SK-N-SH treated with all-trans-retinoic acid at 6 μM for 48 hours (cell line): ENCODE data around the gene TNRC6B.

Source experiments
- ATAC-seq: fragments of 200-7000 bp; cut with Tn5 transposase; 3 replicates; pipeline ENCODE4 v1.9.1; 2020; ENCODE audit warnings: mild to moderate bottlenecking, moderate library complexity
- CREB5 ChIP-seq: fragments of 250-450 bp; sonication (Bioruptor Pico); IDR thresholded peaks from 2 replicates; pipeline ENCODE4 v1.5.1; 2020; ENCODE audit warnings: low read depth, mild to moderate bottlenecking, moderate library complexity
- CSDC2 ChIP-seq: fragments of 250-450 bp; sonication (Bioruptor Pico); IDR thresholded peaks from 2 replicates; pipeline ENCODE4 v1.5.0; 2020; ENCODE audit warnings: mild to moderate bottlenecking, moderate library complexity
- CSRNP3 ChIP-seq: fragments of 250-450 bp; sonication (Bioruptor Pico); IDR thresholded peaks from 2 replicates; pipeline ENCODE4 v1.5.1; 2021; ENCODE audit warnings: mild to moderate bottlenecking, moderate library complexity
- ESRRG ChIP-seq: fragments of 250-450 bp; sonication (Bioruptor Pico); IDR thresholded peaks from 2 replicates; pipeline ENCODE4 v1.6.1; 2021; ENCODE audit warnings: mild to moderate bottlenecking
- GLIS3 ChIP-seq: fragments of 250-450 bp; sonication (Bioruptor Pico); IDR thresholded peaks from 2 replicates; pipeline ENCODE4 v1.5.0; 2020; ENCODE audit warnings: mild to moderate bottlenecking, moderate library complexity
- ISL1 ChIP-seq: fragments of 250-450 bp; sonication (Bioruptor Pico); IDR thresholded peaks from 2 replicates; pipeline ENCODE4 v2.1.2; 2022; ENCODE audit warnings: mild to moderate bottlenecking, moderate library complexity
- OSR1 ChIP-seq: fragments of 250-450 bp; sonication (Bioruptor Pico); IDR thresholded peaks from 2 replicates; pipeline ENCODE4 v1.8.0; 2022; ENCODE audit warnings: moderate library complexity, mild to moderate bottlenecking, inconsistent platforms
- PPARA ChIP-seq: fragments of 250-450 bp; sonication (Bioruptor Pico); IDR thresholded peaks from 2 replicates; pipeline ENCODE4 v1.5.0; 2020; ENCODE audit warnings: mild to moderate bottlenecking, borderline replicate concordance
- RARB ChIP-seq: fragments of 250-450 bp; sonication (Bioruptor Pico); IDR thresholded peaks from 2 replicates; pipeline ENCODE4 v1.8.0; 2021; ENCODE audit warnings: mild to moderate bottlenecking, moderate library complexity
- SNAI2 ChIP-seq: fragments of 250-450 bp; sonication (Bioruptor Pico); IDR thresholded peaks from 2 replicates; pipeline ENCODE4 v1.5.0; 2020; ENCODE audit warnings: mild to moderate bottlenecking, moderate library complexity
- TCF4 ChIP-seq: fragments of 250-450 bp; sonication (Bioruptor Pico); IDR thresholded peaks from 2 replicates; pipeline ENCODE4 v1.8.0; 2021; ENCODE audit warnings: mild to moderate bottlenecking, moderate library complexity, borderline replicate concordance
- TOX ChIP-seq: fragments of 250-450 bp; sonication (Bioruptor Pico); IDR thresholded peaks from 2 replicates; pipeline ENCODE4 v1.8.0; 2021; ENCODE audit warnings: mild to moderate bottlenecking, moderate library complexity, borderline replicate concordance
- ZC3H10 ChIP-seq: fragments of 250-450 bp; sonication (Bioruptor Pico); IDR thresholded peaks from 2 replicates; pipeline ENCODE4 v1.5.1; 2021; ENCODE audit warnings: mild to moderate bottlenecking, moderate library complexity
- ZFP3 ChIP-seq: fragments of 250-450 bp; sonication (Bioruptor Pico); IDR thresholded peaks from 2 replicates; pipeline ENCODE4 v1.5.0; 2020; ENCODE audit warnings: mild to moderate bottlenecking, moderate library complexity
- ZFP30 ChIP-seq: fragments of 450-650 bp; formaldehyde crosslinking; IDR thresholded peaks from 2 replicates; pipeline ENCODE4 v1.5.0; 2022; ENCODE audit warnings: mild to moderate bottlenecking, moderate library complexity
- ZNF565 ChIP-seq: fragments of 450-650 bp; formaldehyde crosslinking; conservative IDR thresholded peaks from 2 replicates; pipeline ENCODE4 v1.5.0; 2020; ENCODE audit warnings: low read depth, mild to moderate bottlenecking, moderate library complexity
- ZNF70 ChIP-seq: fragments of 450-650 bp; formaldehyde crosslinking; IDR thresholded peaks from 2 replicates; pipeline ENCODE4 v1.5.0; 2020; ENCODE audit warnings: mild to moderate bottlenecking, moderate library complexity
- ZNF8 ChIP-seq: fragments of 450-650 bp; formaldehyde crosslinking; IDR thresholded peaks from 2 replicates; pipeline ENCODE4 v1.5.0; 2020; ENCODE audit warnings: mild to moderate bottlenecking, moderate library complexity
- TF ChIP-seq, protein P1 (sequence below): fragments of 250-450 bp; sonication (Bioruptor Pico); IDR thresholded peaks from 2 replicates; pipeline ENCODE4 v1.5.0; 2020; ENCODE audit warnings: mild to moderate bottlenecking, moderate library complexity
- TF ChIP-seq, protein P2 (sequence below): fragments of 250-450 bp; sonication (Bioruptor Pico); IDR thresholded peaks from 2 replicates; pipeline ENCODE4 v1.8.0; 2021; ENCODE audit warnings: low read depth, mild to moderate bottlenecking, moderate library complexity, borderline replicate concordance
- TF ChIP-seq, protein P3 (sequence below): fragments of 250-450 bp; sonication (Bioruptor Pico); IDR thresholded peaks from 2 replicates; pipeline ENCODE4 v1.8.0; 2020; ENCODE audit warnings: mild to moderate bottlenecking, moderate library complexity, borderline replicate concordance

TNRC6B gene

GRCh38 chr22:40193429-40194421 is 16.0 kb downstream of the TNRC6B start:
- ATAC-seq = peak; percentile 47; the same call in 2 of the 3 replicates
- TF ChIP-seq ISL1 (CRISPR knock-in tag) = no peak
- TF ChIP-seq SNAI2 (CRISPR knock-in tag) = no peak
- TF ChIP-seq OSR1 (CRISPR knock-in tag) = no peak
- TF ChIP-seq ZC3H10 (CRISPR knock-in tag) = no peak
- no peak for TF ChIP-seq ZNF565 (CRISPR knock-in tag)
- TF ChIP-seq, protein P1, sequence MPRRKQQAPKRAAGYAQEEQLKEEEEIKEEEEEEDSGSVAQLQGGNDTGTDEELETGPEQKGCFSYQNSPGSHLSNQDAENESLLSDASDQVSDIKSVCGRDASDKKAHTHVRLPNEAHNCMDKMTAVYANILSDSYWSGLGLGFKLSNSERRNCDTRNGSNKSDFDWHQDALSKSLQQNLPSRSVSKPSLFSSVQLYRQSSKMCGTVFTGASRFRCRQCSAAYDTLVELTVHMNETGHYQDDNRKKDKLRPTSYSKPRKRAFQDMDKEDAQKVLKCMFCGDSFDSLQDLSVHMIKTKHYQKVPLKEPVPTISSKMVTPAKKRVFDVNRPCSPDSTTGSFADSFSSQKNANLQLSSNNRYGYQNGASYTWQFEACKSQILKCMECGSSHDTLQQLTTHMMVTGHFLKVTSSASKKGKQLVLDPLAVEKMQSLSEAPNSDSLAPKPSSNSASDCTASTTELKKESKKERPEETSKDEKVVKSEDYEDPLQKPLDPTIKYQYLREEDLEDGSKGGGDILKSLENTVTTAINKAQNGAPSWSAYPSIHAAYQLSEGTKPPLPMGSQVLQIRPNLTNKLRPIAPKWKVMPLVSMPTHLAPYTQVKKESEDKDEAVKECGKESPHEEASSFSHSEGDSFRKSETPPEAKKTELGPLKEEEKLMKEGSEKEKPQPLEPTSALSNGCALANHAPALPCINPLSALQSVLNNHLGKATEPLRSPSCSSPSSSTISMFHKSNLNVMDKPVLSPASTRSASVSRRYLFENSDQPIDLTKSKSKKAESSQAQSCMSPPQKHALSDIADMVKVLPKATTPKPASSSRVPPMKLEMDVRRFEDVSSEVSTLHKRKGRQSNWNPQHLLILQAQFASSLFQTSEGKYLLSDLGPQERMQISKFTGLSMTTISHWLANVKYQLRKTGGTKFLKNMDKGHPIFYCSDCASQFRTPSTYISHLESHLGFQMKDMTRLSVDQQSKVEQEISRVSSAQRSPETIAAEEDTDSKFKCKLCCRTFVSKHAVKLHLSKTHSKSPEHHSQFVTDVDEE (CRISPR knock-in tag) = no peak
- no peak for TF ChIP-seq ZNF70 (CRISPR knock-in tag)
- TF ChIP-seq TCF4 (CRISPR knock-in tag) = no peak
- TF ChIP-seq, all 23 proteins: peak for 0

DNA sequence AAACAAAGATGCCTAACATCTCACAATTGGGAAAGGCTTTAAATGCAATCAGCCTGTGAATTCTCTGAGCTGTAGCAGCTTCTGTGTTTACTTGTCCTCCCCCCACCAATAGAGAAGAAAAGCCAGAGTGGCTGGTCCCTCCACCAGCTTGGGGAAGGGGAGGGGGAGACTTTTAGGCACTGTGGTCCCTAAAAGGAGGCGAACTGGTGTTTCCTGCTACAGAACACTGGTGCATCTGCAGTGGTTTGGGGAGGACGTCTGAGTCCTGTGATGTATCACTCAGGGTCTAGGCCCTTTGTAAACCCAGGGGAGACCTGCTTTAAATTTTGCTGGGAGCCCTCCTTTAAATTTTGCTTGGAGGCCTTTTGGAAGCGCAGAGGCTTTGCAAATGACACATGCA is 16.9 kb downstream of the TNRC6B start:
- TF ChIP-seq RARB = no peak
- no peak for TF ChIP-seq SNAI2 (CRISPR knock-in tag)
- no peak for TF ChIP-seq ESRRG (CRISPR knock-in tag)
- TF ChIP-seq PPARA (CRISPR knock-in tag) = no peak
- no peak for TF ChIP-seq ISL1 (CRISPR knock-in tag)
- no peak for TF ChIP-seq TOX
- no peak for TF ChIP-seq ZFP3
- no peak for TF ChIP-seq CREB5
- no peak for TF ChIP-seq GLIS3
- TF ChIP-seq TCF4 (CRISPR knock-in tag) = no peak
- TF ChIP-seq ZFP30 (CRISPR knock-in tag) = no peak
- TF ChIP-seq CSDC2 = no peak
- no peak for TF ChIP-seq ZNF70 (CRISPR knock-in tag)
- no peak for TF ChIP-seq OSR1 (CRISPR knock-in tag)
- TF ChIP-seq ZNF565 (CRISPR knock-in tag) = no peak
- TF ChIP-seq, protein P2, sequence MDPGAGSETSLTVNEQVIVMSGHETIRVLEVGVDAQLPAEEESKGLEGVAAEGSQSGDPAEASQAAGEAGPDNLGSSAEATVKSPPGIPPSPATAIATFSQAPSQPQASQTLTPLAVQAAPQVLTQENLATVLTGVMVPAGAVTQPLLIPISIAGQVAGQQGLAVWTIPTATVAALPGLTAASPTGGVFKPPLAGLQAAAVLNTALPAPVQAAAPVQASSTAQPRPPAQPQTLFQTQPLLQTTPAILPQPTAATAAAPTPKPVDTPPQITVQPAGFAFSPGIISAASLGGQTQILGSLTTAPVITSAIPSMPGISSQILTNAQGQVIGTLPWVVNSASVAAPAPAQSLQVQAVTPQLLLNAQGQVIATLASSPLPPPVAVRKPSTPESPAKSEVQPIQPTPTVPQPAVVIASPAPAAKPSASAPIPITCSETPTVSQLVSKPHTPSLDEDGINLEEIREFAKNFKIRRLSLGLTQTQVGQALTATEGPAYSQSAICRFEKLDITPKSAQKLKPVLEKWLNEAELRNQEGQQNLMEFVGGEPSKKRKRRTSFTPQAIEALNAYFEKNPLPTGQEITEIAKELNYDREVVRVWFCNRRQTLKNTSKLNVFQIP (CRISPR knock-in tag) = no peak
- no peak for TF ChIP-seq ZNF8 (CRISPR knock-in tag)
- TF ChIP-seq, protein P3, sequence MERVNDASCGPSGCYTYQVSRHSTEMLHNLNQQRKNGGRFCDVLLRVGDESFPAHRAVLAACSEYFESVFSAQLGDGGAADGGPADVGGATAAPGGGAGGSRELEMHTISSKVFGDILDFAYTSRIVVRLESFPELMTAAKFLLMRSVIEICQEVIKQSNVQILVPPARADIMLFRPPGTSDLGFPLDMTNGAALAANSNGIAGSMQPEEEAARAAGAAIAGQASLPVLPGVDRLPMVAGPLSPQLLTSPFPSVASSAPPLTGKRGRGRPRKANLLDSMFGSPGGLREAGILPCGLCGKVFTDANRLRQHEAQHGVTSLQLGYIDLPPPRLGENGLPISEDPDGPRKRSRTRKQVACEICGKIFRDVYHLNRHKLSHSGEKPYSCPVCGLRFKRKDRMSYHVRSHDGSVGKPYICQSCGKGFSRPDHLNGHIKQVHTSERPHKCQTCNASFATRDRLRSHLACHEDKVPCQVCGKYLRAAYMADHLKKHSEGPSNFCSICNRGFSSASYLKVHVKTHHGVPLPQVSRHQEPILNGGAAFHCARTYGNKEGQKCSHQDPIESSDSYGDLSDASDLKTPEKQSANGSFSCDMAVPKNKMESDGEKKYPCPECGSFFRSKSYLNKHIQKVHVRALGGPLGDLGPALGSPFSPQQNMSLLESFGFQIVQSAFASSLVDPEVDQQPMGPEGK (CRISPR knock-in tag) = no peak
- TF ChIP-seq CSRNP3 (CRISPR knock-in tag) = no peak
- TF ChIP-seq, protein P1 (CRISPR knock-in tag) = no peak
- ATAC-seq = no peak
